Spleen (tissue), 7 donors: ENCODE data around the gene U2AF1L4.

Experiments used
- CTCF ChIP-seq, 11 experiments: fragments of 200-600 bp in 7 of 11; fragments of 450-650 bp in 4 of 11; sonication (generic) in 4 of 11; IDR thresholded peaks in 8 of 11; conservative IDR thresholded peaks in 3 of 11; 1 replicate in 7 of 11; 2 replicates in 4 of 11; pipeline versions ENCODE4 v1.4.0 to v1.8.0; 2016 to 2021; ENCODE audit warnings: antibody characterized with exemption in 11 of 11, inconsistent platforms in 4 of 11, mild to moderate bottlenecking in 1 of 11
- POLR2A ChIP-seq, 3 donors: fragments of 450-650 bp; IDR thresholded peaks; one replicate each; pipeline ENCODE4 v1.5.1; 2017; ENCODE audit warnings: antibody characterized with exemption in 3 of 3, mild to moderate bottlenecking in 1 of 3
- donor health status: DM: no; HTN: no; CAD: no; lungs with moderate emphysema.
- donor health status: DM: no; HTN: no; CAD: no.
- donor health status: DM: no; HTN: no; CAD: no.

GRCh38 chr19:35746531-35746930 is 1.3 kb upstream of the U2AF1L4 start:
- TF ChIP-seq POLR2A (IDR thresholded peaks at IDR 0.05) = no peak
- no peak for TF ChIP-seq CTCF (IDR thresholded peaks at IDR 0.05 in 8 of 11, conservative IDR thresholded peaks at IDR 0.05 in 3 of 11)
